Dermis blood vessel endothelial cell (primary cell): Measurements from ENCODE around the gene RBP5. TPM values are rescaled to one million over a fixed set of nuclear protein-coding genes. Genes with fewer than 3 reads are reported as not detected.

Experiments
- DNase-seq: peaks from one replicate; pipeline ENCODE4 v3.0.0; 2010
- total RNA-seq: library from RNA; depleted of rRNA; stranded (reverse); fragments of >200 nt; gene quantifications from 2 replicates; pipeline ENCODE4 v1.2.3, GENCODE V29; 2014

The RBP5 gene
- total RNA-seq, 1 donor from 2014 or later, result not detected

- DNase-seq, result no peak
Observed at GRCh38 chr12:7145671-7146070, 17.0 kb upstream of the RBP5 start.

GRCh38 chr12:7144414-7145120, 15.9 kb upstream of the RBP5 start:
- peak; percentile 64 for DNase-seq

GRCh38 chr12:7143564-7143963, 14.9 kb upstream of the RBP5 start:
- no peak for DNase-seq

- DNase-seq, result no peak
Observed at GRCh38 chr12:7142809-7143465, 14.2 kb upstream of the RBP5 start.

- DNase-seq, result peak; percentile 81
Observed at GRCh38 chr12:7142056-7142644, 13.5 kb upstream of the RBP5 start.

GRCh38 chr12:7141351-7142005, 12.8 kb upstream of the RBP5 start:
- no peak for DNase-seq

GRCh38 chr12:7139200-7139599, 10.5 kb upstream of the RBP5 start:
- DNase-seq, result no peak

GRCh38 chr12:7137908-7138307, 9.2 kb upstream of the RBP5 start:
- DNase-seq, result no peak

- no peak for DNase-seq
Observed at GRCh38 chr12:7136676-7137075, 8.0 kb upstream of the RBP5 start.

GRCh38 chr12:7136071-7136470, 7.4 kb upstream of the RBP5 start:
- DNase-seq, result no peak

- no peak for DNase-seq
Observed at GRCh38 chr12:7134396-7135166, 5.9 kb upstream of the RBP5 start.

GRCh38 chr12:7131502-7131866, 2.8 kb upstream of the RBP5 start:
- DNase-seq, result no peak

GRCh38 chr12:7130701-7131501, 2.2 kb upstream of the RBP5 start:
- DNase-seq, result peak; percentile 35

- DNase-seq, result peak; percentile 81
Observed at GRCh38 chr12:7129872-7130691, 1.4 kb upstream of the RBP5 start, which contains the start of gene CLSTN3. Gene CLSTN3, plus strand, starts transcription at chr12:7130371. Its CDS starts 278 bp downstream, at chr12:7130649.

- DNase-seq, result no peak
Observed at GRCh38 chr12:7129287-7129871, 690 bp upstream of the RBP5 start.

- no peak for DNase-seq
Observed at GRCh38 chr12:7127916-7128626, 618 bp downstream of the RBP5 start.

GRCh38 chr12:7125632-7126227, 3.0 kb downstream of the RBP5 start:
- no peak for DNase-seq

GRCh38 chr12:7123806-7124522, 4.7 kb downstream of the RBP5 start:
- peak; percentile 74 for DNase-seq
